Activated CD4-positive, CD25-positive, alpha-beta regulatory T cell (primary cell): Measurements from ENCODE around the gene GP5.

ENCODE experiments used
- DNase-seq, 4 experiments: peaks; one replicate each; lab custom pipeline; 2025; lab: John Stamatoyannopoulos, UW

GP5 gene

GRCh38 chr3:194397757-194398312 is 1.2 kb downstream of the GP5 start:
- peak in 2 of 4 experiments; percentile 5 to 9 for DNase-seq

- DNase-seq, result no peak
Measured at GRCh38 chr3:194396859-194397756, 2.0 kb downstream of the GP5 start.

GRCh38 chr3:194396539-194396858 is 2.6 kb downstream of the GP5 start:
- DNase-seq, result no peak

GRCh38 chr3:194395778-194396538 is 3.1 kb downstream of the GP5 start:
- DNase-seq, result no peak

- DNase-seq, result no peak
Measured at GRCh38 chr3:194395212-194395611, 3.9 kb downstream of the GP5 start.

GRCh38 chr3:194392576-194392975 is 6.5 kb downstream of the GP5 start:
- no peak for DNase-seq

GRCh38 chr3:194390835-194391234 is 8.2 kb downstream of the GP5 start:
- DNase-seq, result no peak

- DNase-seq, result no peak
Measured at GRCh38 chr3:194389269-194389668, 9.8 kb downstream of the GP5 start.

GRCh38 chr3:194387926-194388418 is 11.1 kb downstream of the GP5 start:
- DNase-seq, result no peak

GRCh38 chr3:194387276-194387675 is 11.8 kb downstream of the GP5 start:
- no peak for DNase-seq

GRCh38 chr3:194386648-194387047 is 12.4 kb downstream of the GP5 start:
- DNase-seq, result no peak

GRCh38 chr3:194386066-194386465 is 13.0 kb downstream of the GP5 start:
- DNase-seq, result no peak

GRCh38 chr3:194384569-194385001 is 14.5 kb downstream of the GP5 start:
- no peak for DNase-seq

- no peak for DNase-seq
Measured at GRCh38 chr3:194384156-194384555, 14.9 kb downstream of the GP5 start.

- DNase-seq, result no peak
Measured at GRCh38 chr3:194383276-194383940, 15.7 kb downstream of the GP5 start.

- no peak for DNase-seq
Measured at GRCh38 chr3:194382892-194383223, 16.2 kb downstream of the GP5 start.

- DNase-seq, result no peak
Measured at GRCh38 chr3:194382196-194382891, 16.7 kb downstream of the GP5 start.

- no peak for DNase-seq
Measured at GRCh38 chr3:194381460-194381875, 17.6 kb downstream of the GP5 start.

GRCh38 chr3:194380326-194380725 is 18.7 kb downstream of the GP5 start:
- no peak for DNase-seq

GRCh38 chr3:194379651-194380050 is 19.4 kb downstream of the GP5 start:
- no peak for DNase-seq

GRCh38 chr3:194379231-194379630 is 19.8 kb downstream of the GP5 start:
- DNase-seq, result no peak

- no peak for DNase-seq
Measured at GRCh38 chr3:194377708-194378107, 21.4 kb downstream of the GP5 start.
